ENCODE results near the gene ADAR. TPM values are rescaled to one million over a fixed set of nuclear protein-coding genes. Genes with fewer than 3 reads are reported as not detected.

ADAR gene
- polyA plus RNA-seq, 4 donors, result 132 to 153 (median 142) TPM

DNA sequence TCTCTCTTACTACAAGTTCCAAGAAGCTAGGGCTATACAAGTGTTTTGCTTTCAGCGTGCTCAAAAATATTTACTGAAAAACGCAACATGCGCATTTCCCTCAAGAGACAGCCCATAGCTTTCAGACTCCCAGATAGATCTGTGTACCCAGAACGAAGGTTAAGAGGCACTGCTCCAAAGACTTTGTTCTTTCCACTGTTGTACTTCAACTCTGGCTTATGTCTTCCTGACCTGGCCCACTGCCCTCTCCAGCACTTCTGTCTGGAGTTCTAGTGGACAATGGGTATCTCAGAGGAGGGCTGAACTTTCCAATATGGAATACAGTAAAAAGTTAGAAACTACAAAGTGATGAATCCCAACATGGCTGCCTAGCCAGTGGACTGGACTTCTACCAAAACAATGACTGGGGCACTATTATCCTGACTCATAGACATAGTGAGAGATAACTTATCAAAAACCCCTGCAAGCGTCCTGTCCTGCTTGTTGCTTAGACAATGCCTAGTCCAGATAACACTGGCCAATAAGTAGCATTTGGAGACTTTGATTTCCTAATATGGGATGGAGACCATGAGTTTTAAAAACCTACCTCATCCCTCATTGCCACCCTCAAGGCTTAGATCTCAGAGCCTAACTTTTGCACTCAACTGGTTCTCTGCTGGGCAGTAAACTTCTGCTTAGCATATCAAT is 8.8 kb upstream of the ADAR start:
- no peak for DNase-seq (ENCODE audit: low read depth in 4 of 4, low spot score in 2 of 4)

DNA sequence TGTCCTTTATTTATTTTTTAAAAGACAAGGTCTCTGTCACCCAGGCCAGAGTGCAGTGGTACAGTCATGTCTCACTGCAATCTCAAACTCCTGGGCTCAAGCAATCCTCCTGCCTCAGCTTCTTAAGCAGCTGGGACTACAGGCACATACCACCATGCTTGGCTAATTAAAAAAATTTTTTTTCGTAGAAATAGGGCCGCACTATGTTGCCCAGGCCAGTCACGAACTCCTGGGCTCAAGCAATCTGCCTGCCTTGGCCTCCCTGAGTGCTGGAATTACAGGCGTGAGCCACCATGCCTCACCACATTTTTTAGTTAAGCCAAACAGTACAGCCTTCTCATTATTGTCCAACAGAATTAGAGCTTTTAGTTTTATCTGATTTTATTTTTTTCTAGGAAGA is 7.4 kb upstream of the ADAR start:
- no peak for DNase-seq (ENCODE audit: low read depth in 4 of 4, low spot score in 2 of 4)

DNA sequence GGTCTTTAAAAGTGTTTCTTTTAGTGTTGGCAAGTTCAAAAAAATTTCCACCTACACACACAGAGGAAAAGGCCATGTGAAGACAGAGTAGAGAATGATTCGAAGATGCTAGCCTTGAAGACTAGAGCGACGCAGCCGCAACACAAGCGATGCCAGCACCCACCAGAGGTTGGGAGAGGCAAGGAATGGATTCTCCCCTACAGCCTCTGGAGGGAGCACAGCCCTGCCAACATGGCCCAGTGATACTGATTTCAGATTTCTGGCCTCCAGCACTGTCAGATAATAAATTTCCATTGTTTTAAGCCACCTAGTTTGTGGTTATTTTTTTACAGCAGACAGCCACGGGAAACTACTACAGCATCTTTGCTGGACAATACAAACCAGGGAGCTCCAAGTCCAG is 6.9 kb upstream of the ADAR start:
- DNase-seq (ENCODE audit: low read depth in 4 of 4, low spot score in 2 of 4), result no peak

DNA sequence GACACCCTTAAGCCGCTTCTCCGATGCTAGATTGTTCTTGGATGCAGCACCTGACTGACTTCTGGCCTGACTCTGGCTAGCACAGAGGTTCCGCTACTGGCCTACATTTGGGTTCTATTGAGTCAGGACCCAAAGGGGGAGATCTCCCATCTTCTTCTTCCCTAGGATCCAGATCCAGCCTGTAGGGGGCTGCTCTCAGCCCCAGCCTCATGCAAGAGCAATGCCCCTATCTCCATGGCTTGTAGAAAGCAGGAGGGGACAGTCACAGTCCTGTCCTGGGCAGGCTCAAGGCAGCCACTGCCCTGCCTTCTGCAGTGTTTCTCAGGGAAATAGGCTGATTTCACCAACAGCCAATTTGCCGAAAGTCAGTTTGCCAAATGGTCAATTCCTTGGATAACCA is 6.3 kb upstream of the ADAR start:
- no peak for DNase-seq (ENCODE audit: low read depth in 4 of 4, low spot score in 2 of 4)

DNA sequence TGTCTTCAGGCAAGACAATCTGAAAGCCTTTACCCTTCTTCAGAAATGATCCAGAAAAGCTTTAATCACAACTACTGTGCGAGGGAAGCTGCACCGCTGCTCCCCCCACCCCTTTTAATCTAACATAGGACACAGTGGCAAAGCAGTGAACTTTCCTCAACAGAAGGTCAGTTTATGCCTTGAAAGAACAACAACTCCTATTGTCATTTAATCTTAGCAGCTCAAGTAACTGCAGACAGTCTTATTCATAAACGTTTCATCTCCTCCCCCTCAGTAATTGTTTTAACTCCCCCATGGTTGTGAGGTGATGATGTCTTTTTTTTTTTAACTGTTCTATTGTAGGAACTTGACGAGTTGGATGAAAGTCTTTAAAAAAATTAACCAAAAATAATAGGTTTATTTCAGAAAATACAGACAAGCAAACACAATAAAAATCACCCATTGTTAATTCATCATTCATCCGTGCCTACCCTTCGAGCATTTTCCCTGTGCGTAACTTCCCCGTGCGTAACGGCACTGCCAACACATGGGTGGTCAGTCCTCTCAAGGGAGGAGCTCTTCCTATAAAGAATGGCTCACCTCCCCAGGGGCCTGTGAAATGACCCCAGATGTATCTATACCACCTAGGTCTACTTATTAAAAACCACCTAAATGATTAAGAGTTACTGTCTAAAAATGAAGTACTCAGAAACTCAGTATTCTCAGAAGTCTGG is 3.3 kb upstream of the ADAR start:
- DNase-seq (ENCODE audit: low read depth in 4 of 4, low spot score in 2 of 4), result no peak

DNA sequence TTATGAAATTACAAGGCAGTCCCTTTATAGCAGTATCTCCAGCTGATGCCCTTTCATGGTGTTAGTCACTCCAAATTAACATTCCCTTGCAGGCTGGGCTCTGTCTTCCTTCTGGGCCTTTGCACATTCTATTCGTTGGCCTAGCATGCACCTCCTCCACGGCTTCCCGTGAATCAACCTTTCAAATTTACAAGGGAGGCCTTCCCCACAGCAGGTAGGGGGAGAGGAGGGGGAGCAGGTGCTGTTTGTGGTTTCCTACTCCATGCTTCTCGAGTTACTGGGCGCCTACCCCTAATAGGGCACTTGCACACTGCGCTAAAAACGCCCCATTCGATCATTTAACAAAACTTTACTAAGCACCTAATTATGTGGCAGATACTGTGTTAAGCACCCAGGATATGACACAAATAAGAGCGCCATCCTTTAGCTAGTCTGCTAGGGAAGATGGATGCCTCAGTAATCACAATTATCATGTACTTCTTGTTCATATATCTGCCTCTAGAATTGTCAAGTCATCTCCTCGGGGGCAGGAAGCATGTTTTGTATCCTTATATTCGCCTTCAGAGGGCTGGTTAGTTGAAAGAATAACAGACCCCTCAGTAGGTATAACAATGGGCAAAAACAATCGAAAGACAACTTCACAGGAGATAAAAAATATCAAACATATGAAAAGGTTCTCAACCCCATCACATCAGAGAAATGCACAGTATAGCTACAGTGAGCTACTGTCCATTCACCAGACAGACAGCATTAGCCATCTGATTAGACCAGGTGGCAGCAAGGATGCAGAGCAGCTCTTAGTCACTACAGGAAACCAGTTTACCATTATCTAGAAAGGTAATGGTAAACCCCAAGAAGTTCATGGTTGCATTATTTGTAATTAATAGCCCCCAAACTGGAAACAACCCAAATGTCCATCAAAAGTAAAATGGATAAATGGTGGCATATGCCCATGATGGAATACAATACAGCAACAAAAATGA is 1.7 kb upstream of the ADAR start:
- no peak for DNase-seq (ENCODE audit: low read depth in 4 of 4, low spot score in 2 of 4)

DNA sequence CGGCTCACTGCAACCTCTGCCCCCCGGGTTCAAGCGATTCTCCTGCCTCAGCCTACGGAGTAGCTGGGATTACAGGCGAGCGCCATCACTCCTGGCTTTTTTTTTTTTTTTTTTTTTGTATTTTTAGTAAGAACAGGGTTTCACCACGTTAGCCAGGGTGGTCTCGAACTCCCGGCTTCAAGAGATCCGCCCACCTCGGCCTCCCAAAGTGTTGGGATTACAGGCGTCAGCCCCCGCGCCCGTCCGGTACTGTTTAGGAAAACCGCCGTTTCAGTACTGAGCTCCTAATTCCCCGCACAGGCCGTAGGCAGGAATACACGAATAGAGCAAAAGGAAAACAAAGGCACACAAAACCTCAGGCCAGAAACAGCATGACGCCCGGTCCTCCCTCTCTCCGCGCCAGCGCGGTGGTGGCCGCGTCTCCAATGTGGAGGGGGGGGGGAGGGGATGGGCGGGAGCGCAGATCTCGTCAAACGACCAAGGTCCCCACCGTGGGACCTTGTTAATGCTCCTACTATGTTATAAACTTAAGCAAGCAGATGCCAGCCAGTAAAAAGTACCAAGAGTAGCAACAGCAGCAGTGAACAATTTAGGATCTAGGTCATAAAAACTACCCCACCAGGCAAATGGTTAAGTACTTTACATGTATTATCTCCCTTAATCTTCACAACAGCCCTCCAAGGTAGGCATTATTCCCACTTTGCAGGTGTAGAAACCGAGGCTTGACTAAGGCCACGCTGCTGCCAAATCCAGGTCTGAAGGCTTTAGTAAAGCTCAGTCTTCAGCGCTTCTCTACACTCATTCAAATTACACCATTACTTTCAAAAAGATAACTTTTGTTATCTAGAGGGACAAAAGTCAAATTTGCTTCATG is 648 bp upstream of the ADAR start:
- peak in 3 of 4 donors; percentile 40 to 50 (median 46) for DNase-seq (ENCODE audit: low read depth in 4 of 4, low spot score in 2 of 4)

DNA sequence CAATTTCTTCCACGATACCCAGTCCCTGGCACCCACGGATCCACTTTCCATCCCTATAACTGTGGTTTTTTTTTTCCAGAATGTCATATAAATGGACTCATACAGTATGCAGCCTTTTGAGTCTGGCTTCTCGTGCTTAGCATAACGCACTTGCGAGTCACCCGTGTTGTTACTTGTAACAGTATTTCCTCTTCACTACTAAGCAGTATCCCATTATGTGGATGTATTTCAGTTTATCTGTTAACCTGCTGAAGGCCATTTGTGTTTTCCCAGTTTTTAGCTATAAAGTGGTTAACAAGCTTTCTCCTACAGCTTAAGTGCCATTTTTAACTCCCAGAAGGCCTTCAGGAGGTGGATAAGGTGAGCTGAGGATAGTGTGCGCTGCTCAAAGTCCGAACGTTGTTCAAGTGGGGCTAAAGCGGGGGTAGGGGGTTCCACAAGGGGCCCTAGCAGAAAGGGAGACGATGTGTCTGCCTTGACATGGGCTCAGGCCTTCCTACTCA is 829 bp downstream of the ADAR start:
- DNase-seq (ENCODE audit: low read depth in 4 of 4, low spot score in 2 of 4), result no peak

DNA sequence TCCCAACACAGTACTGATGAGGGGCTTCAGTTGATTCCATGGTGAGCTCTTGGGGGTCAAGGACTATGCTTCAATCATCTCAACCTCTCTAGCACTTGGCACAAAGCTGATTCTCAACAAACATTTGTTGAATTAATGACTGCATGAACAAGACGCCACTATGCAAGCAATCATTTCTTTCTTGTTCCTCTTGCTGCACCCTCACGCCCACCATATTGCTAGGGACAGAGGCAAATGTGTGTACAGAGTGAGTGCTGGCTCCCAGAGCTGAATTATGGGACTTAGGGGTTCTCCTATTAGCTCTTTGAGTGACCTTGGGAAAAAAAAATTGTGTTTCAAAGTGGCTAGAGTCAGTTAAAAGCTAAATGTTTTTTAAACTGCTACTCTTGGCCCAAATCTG is 2.5 kb downstream of the ADAR start:
- no peak for DNase-seq (ENCODE audit: low read depth in 4 of 4, low spot score in 2 of 4)

DNA sequence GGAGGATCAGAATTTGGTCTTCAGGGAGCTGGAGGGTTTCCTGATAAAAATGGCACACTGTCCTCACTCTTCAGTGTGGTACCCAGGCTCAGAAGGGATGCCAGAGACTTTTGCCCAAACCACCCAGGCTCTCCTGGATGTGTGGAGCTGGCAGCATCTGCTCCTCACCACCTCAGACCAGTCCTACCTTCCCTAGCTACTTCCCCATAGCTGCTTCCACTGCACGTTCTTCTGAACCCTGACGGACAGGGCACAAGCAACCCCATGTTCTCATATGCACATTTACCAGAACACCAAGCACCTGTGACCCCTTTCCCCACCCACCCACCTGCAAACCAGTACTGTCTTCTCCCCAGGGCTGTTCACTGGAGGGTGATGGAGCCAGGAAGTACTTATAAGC is 4.7 kb downstream of the ADAR start:
- no peak for DNase-seq (ENCODE audit: low read depth in 4 of 4, low spot score in 2 of 4)

DNA sequence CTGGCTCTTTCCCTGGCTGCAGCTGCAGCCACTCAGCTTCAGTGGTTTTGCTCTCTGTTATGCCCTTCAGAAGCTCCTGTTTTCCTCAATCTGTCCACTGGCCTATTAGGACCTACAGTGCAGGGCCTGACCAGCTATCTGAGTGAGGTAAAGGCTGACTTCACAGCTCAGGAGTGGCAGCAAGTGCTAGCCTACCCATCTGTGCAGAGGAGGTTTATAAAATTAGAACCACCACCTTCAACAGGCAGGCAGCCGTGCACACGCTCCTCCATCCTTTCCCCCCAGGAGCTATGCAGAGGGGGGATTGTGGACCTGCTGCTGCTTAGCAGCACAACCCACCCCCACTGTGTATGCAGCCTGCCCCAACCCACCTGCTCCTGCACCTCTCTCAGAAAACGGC is 8.3 kb downstream of the ADAR start:
- DNase-seq (ENCODE audit: low read depth in 4 of 4, low spot score in 2 of 4), result no peak

DNA sequence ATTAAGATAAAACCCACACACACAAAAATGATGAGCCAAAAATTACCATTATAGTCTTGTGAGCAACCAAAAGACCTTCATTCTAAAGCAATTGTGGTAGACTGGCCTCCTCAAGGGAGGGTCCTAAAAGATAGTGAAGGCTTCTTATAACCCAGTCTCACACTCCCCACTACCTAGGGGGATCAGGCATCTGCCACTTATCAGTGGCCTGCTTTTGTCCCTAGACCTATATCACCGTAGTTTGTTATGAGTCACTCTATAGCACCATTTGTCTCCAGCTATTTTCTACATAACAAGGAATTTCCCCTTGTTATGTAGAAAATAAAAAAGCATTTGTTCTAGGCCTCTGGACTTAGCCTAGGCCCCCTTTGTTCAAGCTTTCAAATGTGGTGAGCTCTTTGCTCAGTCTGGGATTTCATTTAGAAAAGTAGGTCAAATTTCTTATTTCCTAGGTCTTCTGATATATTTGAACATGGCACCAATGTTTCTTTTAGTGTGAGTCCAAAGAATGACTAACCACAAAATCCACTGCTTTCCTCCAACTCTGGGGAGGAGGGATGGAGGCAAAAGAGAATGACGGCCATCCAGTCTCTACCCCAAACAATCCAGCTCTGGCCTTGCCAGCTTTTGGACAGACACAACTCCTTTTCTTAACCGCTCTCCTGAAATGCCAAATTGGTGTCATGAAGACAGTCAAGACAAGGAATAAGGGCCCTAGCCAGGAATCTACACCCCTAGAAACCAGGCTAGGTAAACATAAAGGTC is 8.9 kb downstream of the ADAR start:
- DNase-seq (ENCODE audit: low read depth in 4 of 4, low spot score in 2 of 4), result no peak

DNA sequence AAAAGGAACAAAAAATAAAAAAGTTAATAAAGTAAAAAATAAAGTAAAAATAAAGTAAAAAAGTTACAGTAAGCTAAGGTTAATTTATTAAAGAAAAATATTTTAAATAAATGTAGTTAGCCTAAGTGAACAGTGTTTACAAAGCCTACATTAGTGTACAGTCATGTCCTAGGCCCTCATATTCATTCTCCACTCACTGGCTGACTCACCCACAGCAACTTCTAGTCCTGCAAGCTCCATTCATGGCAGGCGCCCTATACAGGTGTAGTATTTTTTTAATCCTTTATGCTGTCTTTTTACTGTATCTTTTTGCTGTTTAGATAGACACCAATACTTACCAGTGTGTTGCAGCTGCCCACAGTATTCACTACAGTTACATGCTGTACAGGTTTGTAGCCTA is 12.4 kb downstream of the ADAR start:
- no peak for DNase-seq (ENCODE audit: low read depth in 4 of 4, low spot score in 2 of 4)

DNA sequence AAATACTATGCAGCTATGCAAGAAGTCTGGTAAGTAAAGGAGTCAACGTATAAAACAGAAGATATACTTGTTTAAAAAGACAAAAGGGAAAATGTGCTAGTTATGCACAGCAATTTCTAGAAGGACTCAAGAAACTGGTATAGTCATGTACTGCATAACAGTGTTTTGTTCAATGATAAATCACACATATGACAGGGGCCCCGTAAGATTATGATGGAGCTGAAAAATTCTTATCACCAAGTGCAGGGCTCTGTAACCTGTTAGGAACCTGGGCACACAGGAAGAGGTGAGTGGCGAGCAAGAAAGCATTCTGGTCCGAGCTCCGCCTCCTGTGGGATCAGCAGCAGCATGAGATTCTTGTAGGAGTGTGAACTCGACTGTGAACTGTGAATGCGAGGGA is 13.2 kb downstream of the ADAR start:
- DNase-seq (ENCODE audit: low read depth in 4 of 4, low spot score in 2 of 4), result no peak

DNA sequence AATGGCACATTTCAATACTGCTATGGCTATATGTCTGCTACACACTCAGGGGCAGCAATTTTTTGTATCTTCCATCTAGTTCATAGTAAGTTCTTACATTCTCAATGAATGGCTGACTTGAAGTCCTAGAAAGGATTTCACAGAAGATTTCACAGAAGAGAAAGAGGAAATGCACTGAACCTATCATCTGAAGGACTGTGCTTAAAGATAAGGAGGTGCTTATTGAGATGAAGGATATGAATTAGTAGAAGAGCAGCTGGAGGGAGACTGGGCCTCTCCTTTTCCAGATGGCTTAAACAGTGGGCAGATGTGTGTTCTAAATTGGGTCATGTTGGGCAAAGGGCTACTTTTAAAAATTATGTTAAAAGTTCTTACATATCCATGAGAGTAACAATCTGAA is 14.6 kb downstream of the ADAR start:
- DNase-seq (ENCODE audit: low read depth in 4 of 4, low spot score in 2 of 4), result no peak

DNA sequence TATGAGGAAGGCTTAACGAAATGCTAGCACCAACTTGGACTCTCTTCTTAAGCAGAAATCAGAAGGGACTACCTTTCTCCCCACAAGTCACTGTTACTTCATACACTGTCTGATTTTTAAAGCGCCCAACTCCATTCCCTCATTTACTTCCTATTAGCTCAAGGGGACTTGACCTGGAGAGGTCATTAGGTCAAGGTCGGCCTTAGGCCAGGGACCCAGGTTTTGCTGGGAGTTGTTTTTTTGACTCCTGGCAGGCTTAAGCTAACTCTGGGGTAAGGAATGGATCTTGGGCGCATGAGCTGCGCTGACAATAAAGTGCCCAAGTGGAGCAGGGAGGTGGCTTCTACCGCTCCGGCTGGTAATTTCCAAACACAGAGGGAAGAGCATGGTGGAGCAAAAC is 16.8 kb downstream of the ADAR start:
- no peak for DNase-seq (ENCODE audit: low read depth in 4 of 4, low spot score in 2 of 4)

DNA sequence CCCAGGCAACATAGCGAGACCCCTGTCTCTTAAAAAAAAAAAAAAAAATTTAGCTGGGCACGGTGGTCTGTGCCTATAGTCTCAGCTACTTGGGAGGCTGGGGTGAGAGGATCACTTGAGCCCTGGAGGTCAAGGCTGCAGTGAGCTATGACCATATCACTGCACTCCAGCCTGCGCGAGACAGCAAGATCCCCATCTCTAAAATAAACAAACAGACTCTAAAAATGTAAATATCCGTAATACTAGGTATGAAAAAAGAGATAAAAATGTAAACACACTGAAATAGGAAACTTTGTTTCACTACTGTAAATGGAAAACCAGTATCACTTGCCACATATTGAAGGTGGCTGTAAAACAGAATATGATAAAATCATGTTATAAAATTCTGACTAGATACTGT is 17.2 kb downstream of the ADAR start:
- DNase-seq (ENCODE audit: low read depth in 4 of 4, low spot score in 2 of 4), result no peak

DNA sequence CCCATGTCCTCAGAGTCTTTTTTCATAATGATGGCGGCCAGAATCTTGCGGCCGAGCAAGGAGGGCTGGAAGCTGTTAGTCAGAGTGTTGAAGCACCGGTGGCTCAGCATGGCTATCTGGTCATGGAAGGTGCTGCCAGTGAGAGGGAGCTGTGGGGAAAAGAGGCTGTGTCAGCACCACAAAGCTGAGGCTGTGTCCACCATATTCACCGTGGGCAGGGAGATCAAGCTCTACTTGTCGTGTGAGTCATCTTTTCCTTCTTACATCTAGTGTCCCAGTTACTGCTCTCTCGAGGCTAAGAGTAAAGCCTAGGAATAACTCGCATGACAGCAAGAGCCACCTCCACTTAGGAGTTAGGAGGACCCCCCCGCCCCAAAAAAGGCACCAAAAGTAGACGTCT is 18.2 kb downstream of the ADAR start:
- no peak for DNase-seq (ENCODE audit: low read depth in 4 of 4, low spot score in 2 of 4)

DNA sequence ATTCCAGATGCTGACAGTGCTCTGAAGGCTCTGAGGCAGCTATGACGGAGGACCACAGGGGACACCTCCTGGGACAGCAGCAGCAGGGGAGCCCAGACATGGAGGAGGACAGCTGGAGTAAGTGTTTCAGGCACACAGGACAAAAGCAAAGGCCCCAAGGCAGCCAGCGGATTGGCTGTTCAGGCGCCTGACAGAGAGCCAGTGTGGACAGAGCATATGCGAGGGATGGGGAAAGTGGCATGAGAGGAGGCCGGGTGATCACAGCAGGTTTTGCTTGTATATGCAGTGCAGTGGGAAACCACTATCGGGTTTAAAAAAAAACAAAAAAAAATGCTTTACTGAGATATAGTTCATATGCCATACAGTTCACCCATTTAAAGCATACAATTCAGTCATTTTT is 21.3 kb downstream of the ADAR start:
- no peak for DNase-seq (ENCODE audit: low read depth in 4 of 4, low spot score in 2 of 4)

DNA sequence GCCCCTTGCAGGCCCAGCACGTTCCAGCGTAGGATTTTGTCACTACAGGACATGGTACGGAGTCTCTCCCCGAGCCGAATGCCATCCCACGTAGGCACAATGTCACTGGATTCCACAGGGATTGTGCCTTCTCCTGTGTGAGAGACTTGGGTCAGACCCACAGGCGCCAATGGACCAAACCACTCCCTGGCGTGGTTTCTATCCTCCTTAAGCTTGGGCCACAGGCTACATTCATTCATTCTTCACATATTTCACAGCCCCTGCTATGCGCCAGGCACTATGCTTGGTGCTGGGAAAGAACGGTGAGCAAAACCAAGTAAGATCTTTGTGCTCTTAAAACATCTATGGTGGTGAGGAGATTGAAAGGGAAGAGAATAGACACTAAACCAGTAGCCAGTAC is 21.8 kb downstream of the ADAR start:
- no peak for DNase-seq (ENCODE audit: low read depth in 4 of 4, low spot score in 2 of 4)
